Astrocyte (in vitro differentiated cells and primary cell): ENCODE measurements around the gene CHD9NB. TPM values are rescaled to one million over a fixed set of nuclear protein-coding genes. Genes with fewer than 3 reads are reported as not detected.
"Not testable (repeated sequence)": the region's sequence is repeated elsewhere in the genome, so short reads cannot be mapped to it uniquely, and the experiment has no call there.

Source experiments
- DNase-seq: peaks from one replicate; pipeline ENCODE4 v3.0.0-alpha.2; 2010; ENCODE audit warnings: low read depth
- FAIRE-seq: peaks from 2 replicates; lab custom pipeline; 2011; peaks lifted over from hg19 to GRCh38; lab: Jason Lieb, UNC
- H2AFZ ChIP-seq: 2 replicates; pipeline ENCODE4 v1.6.0; 2012; ENCODE audit warnings: low read depth, low read length, inconsistent platforms
- H3K27ac ChIP-seq: 2 replicates; pipeline ENCODE4 v1.5.1; 2011; ENCODE audit warnings: low read depth, low read length, inconsistent platforms
- H3K27me3 ChIP-seq: 2 replicates; pipeline ENCODE4 v1.6.0; 2011; ENCODE audit warnings: low read length, inconsistent platforms; ENCODE audit not compliant: insufficient read depth
- H3K36me3 ChIP-seq: 2 replicates; pipeline ENCODE4 v1.5.1; 2011; ENCODE audit warnings: low read length, inconsistent platforms; ENCODE audit not compliant: insufficient read depth
- H3K4me1 ChIP-seq: 2 replicates; pipeline ENCODE4 v1.5.1; 2011; ENCODE audit warnings: low read length, inconsistent platforms; ENCODE audit not compliant: insufficient read depth
- H3K4me2 ChIP-seq: 2 replicates; pipeline ENCODE4 v1.6.0; 2012; ENCODE audit warnings: low read length, inconsistent platforms
- H3K4me3 ChIP-seq: 2 replicates; pipeline ENCODE4 v1.5.1; 2011; ENCODE audit warnings: low read depth, mild to moderate bottlenecking, low read length, inconsistent platforms; ENCODE audit not compliant: insufficient read depth
- H3K79me2 ChIP-seq: 2 replicates; pipeline ENCODE4 v1.6.0; 2012; ENCODE audit warnings: mild to moderate bottlenecking, low read length, inconsistent platforms; ENCODE audit not compliant: insufficient read depth
- H3K9ac ChIP-seq: 2 replicates; pipeline ENCODE4 v1.6.0; 2012; ENCODE audit warnings: mild to moderate bottlenecking, low read length, inconsistent platforms
- H3K9me3 ChIP-seq: 2 replicates; pipeline ENCODE4 v1.5.1; 2012; ENCODE audit warnings: low read depth, mild to moderate bottlenecking, low read length, inconsistent platforms; ENCODE audit not compliant: insufficient read depth
- H4K20me1 ChIP-seq: 2 replicates; pipeline ENCODE4 v1.6.0; 2012; ENCODE audit warnings: low read length, inconsistent platforms; ENCODE audit not compliant: insufficient read depth
- H3K27ac Mint-ChIP-seq: one replicate; pipeline ENCODE4 v1.8.0; 2021; ENCODE audit warnings: mild to moderate bottlenecking, mixed read lengths; ENCODE audit not compliant: unreplicated experiment
- H3K27me3 Mint-ChIP-seq: one replicate; pipeline ENCODE4 v1.8.0; 2021; ENCODE audit warnings: low read depth, mixed read lengths; ENCODE audit not compliant: unreplicated experiment
- H3K36me3 Mint-ChIP-seq: one replicate; pipeline ENCODE4 v1.8.0; 2021; ENCODE audit warnings: low read depth, mixed read lengths; ENCODE audit not compliant: unreplicated experiment
- H3K4me1 Mint-ChIP-seq: one replicate; pipeline ENCODE4 v1.8.0; 2021; ENCODE audit warnings: low read depth, mixed read lengths; ENCODE audit not compliant: unreplicated experiment
- H3K4me3 Mint-ChIP-seq: one replicate; pipeline ENCODE4 v1.8.0; 2021; ENCODE audit warnings: mild to moderate bottlenecking, moderate library complexity, mixed read lengths; ENCODE audit not compliant: unreplicated experiment
- H3K9me3 Mint-ChIP-seq: one replicate; pipeline ENCODE4 v1.8.0; 2021; ENCODE audit warnings: mild to moderate bottlenecking, mixed read lengths; ENCODE audit not compliant: unreplicated experiment
- CTCF ChIP-seq: IDR thresholded peaks from 2 replicates; pipeline ENCODE4 v1.5.1; 2011; ENCODE audit warnings: low read depth, mild to moderate bottlenecking, inconsistent platforms, low read length, moderate library complexity; ENCODE audit not compliant: insufficient read depth
- EZH2 ChIP-seq: IDR thresholded peaks from 2 replicates; pipeline ENCODE4 v1.6.1; 2012; ENCODE audit warnings: mild to moderate bottlenecking, low read length, inconsistent platforms; ENCODE audit not compliant: insufficient read depth
- total RNA-seq: library from RNA; stranded (reverse); gene quantifications from 2 replicates; pipeline ENCODE4 v1.2.1, GENCODE V29; 2021

Gene CHD9NB
- total RNA-seq, 1 donor from 2014 or later, result 3.3 TPM

- no peaks in the 10 kb centered on the region for H3K36me3 ChIP-seq
- no peaks in the 10 kb centered on the region for H3K9me3 ChIP-seq
- H3K27me3 ChIP-seq, result no peaks in the 10 kb centered on the region
- FAIRE-seq (no peak), DNase-seq (no peak)
- no peak for TF ChIP-seq EZH2
- TF ChIP-seq CTCF, result no peak
- H3K27me3 Mint-ChIP-seq, result no peaks in the 10 kb centered on the region
- peak overlapping the region; percentile 80 for H3K27ac ChIP-seq
- H3K36me3 Mint-ChIP-seq, result peaks cover 15% of the 10 kb centered on the region
- peaks cover 25% of the 10 kb centered on the region for H3K4me1 ChIP-seq
- no peak overlapping the region for H2AFZ ChIP-seq
- peaks cover 37% of the 10 kb centered on the region for H3K79me2 ChIP-seq
- H3K9ac ChIP-seq, result no peak overlapping the region
- H3K4me3 Mint-ChIP-seq, result no peak overlapping the region
- H3K9me3 Mint-ChIP-seq, result peaks cover 16% of the 10 kb centered on the region
- peak overlapping the region; percentile 96 for H3K27ac Mint-ChIP-seq
- peaks cover 38% of the 10 kb centered on the region for H3K4me1 Mint-ChIP-seq
- no peaks in the 10 kb centered on the region for H4K20me1 ChIP-seq
- no peak overlapping the region for H3K4me3 ChIP-seq
- no peak overlapping the region for H3K4me2 ChIP-seq
Measured at GRCh38 chr16:53078765-53079485, 26.2 kb upstream of the CHD9NB start.

- Histone ChIP-seq H3K79me2 (peaks cover 40% of the 10 kb centered on the region), H3K4me1 (peaks cover 25% of the 10 kb centered on the region), H4K20me1 (no peaks in the 10 kb centered on the region), H3K4me2 (no peak overlapping the region), H3K27ac (no peak overlapping the region), H3K9me3 (no peaks in the 10 kb centered on the region), H3K9ac (no peak overlapping the region), H3K36me3 (no peaks in the 10 kb centered on the region), H3K27me3 (no peaks in the 10 kb centered on the region), H3K4me3 (no peak overlapping the region), H2AFZ (no peak overlapping the region)
- FAIRE-seq (no peak), DNase-seq (no peak)
- peaks cover 38% of the 10 kb centered on the region for H3K4me1 Mint-ChIP-seq
- H3K27ac Mint-ChIP-seq, result no peak overlapping the region
- H3K36me3 Mint-ChIP-seq, result peaks cover 18% of the 10 kb centered on the region
- no peak overlapping the region for H3K4me3 Mint-ChIP-seq
- peaks cover 19% of the 10 kb centered on the region for H3K9me3 Mint-ChIP-seq
- no peak for TF ChIP-seq CTCF
- TF ChIP-seq EZH2, result no peak
- no peaks in the 10 kb centered on the region for H3K27me3 Mint-ChIP-seq
Measured at GRCh38 chr16:53078247-53078646, 25.6 kb upstream of the CHD9NB start.

- H3K4me3 ChIP-seq, H3K4me3 Mint-ChIP-seq, H4K20me1 ChIP-seq, H2AFZ ChIP-seq, H3K9me3 ChIP-seq, H3K9ac ChIP-seq, H3K36me3 ChIP-seq, H3K4me2 ChIP-seq, FAIRE-seq, H3K27ac ChIP-seq, H3K27ac Mint-ChIP-seq, H3K27me3 ChIP-seq, DNase-seq, H3K27me3 Mint-ChIP-seq: not testable (repeated sequence)
- Mint-ChIP-seq H3K9me3 (peaks cover 19% of the 10 kb centered on the region), H3K36me3 (peaks cover 25% of the 10 kb centered on the region), H3K4me1 (peaks cover 17% of the 10 kb centered on the region)
- H3K4me1 ChIP-seq, result peaks cover 13% of the 10 kb centered on the region
- peaks cover 53% of the 10 kb centered on the region for H3K79me2 ChIP-seq
Measured at GRCh38 chr16:53075461-53075860, 22.8 kb upstream of the CHD9NB start.

- H3K4me2 ChIP-seq, FAIRE-seq, H2AFZ ChIP-seq, H4K20me1 ChIP-seq, H3K27ac Mint-ChIP-seq, H3K4me1 ChIP-seq, H3K9me3 ChIP-seq, H3K27me3 Mint-ChIP-seq, H3K9ac ChIP-seq, H3K36me3 ChIP-seq, DNase-seq, H3K4me3 Mint-ChIP-seq, H3K4me3 ChIP-seq, H3K27ac ChIP-seq, H3K4me1 Mint-ChIP-seq, H3K27me3 ChIP-seq: not testable (repeated sequence)
- peaks cover 21% of the 10 kb centered on the region for H3K9me3 Mint-ChIP-seq
- H3K79me2 ChIP-seq, result peaks cover 58% of the 10 kb centered on the region
- peaks cover 25% of the 10 kb centered on the region for H3K36me3 Mint-ChIP-seq
Measured at GRCh38 chr16:53074296-53074695, 21.6 kb upstream of the CHD9NB start.
